Liver (tissue), 9 donors: Measurements from ENCODE around the gene ZYG11B. TPM values are rescaled to one million over a fixed set of nuclear protein-coding genes. Genes with fewer than 3 reads are reported as not detected.

ENCODE experiments used
- DNase-seq: peaks from one replicate; pipeline ENCODE4 v3.0.0-alpha.2; 2017; ENCODE audit warnings: low spot score
- H3K27ac ChIP-seq, 2 donors: one replicate each; pipeline ENCODE4 v1.7.0; 2013; ENCODE audit warnings: inconsistent platforms in 2 of 2, low read length in 2 of 2, control low read depth in 1 of 2, low read depth in 1 of 2, mild to moderate bottlenecking in 1 of 2
- H3K27me3 ChIP-seq, 4 donors: one replicate each; pipeline versions ENCODE4 v1.6.1 to v1.7.0; 2013; ENCODE audit warnings: low read length in 3 of 4, inconsistent platforms in 1 of 4, mild to moderate bottlenecking in 1 of 4, moderate library complexity in 1 of 4; ENCODE audit not compliant: control insufficient read depth in 4 of 4, insufficient read depth in 4 of 4
- H3K36me3 ChIP-seq, 4 donors: one replicate each; pipeline versions ENCODE4 v1.6.1 to v1.7.0; 2013; ENCODE audit warnings: low read length in 3 of 4, mild to moderate bottlenecking in 3 of 4, low read depth in 1 of 4, moderate library complexity in 1 of 4; ENCODE audit not compliant: control insufficient read depth in 4 of 4, insufficient read depth in 3 of 4
- H3K4me1 ChIP-seq, 4 donors: one replicate each; pipeline versions ENCODE4 v1.6.1 to v1.7.0; 2013; ENCODE audit warnings: low read length in 3 of 4, mild to moderate bottlenecking in 3 of 4, moderate library complexity in 1 of 4; ENCODE audit not compliant: control insufficient read depth in 4 of 4, insufficient read depth in 4 of 4
- H3K4me3 ChIP-seq, 3 donors: one replicate each; pipeline versions ENCODE4 v1.6.1 to v1.7.0; 2013; ENCODE audit warnings: low read length in 3 of 3, control low read depth in 1 of 3, low read depth in 1 of 3, mild to moderate bottlenecking in 1 of 3
- H3K9ac ChIP-seq, 2 donors: one replicate each; pipeline ENCODE4 v1.7.0; 2013; ENCODE audit warnings: low read length in 2 of 2, mild to moderate bottlenecking in 2 of 2, moderate library complexity in 2 of 2, control low read depth in 1 of 2, low read depth in 1 of 2
- H3K9me3 ChIP-seq, 4 donors: one replicate each; pipeline versions ENCODE4 v1.6.1 to v1.7.0; 2013; ENCODE audit warnings: low read length in 3 of 4; ENCODE audit not compliant: control insufficient read depth in 4 of 4
- ATF3 ChIP-seq: IDR thresholded peaks from 2 replicates; pipeline ENCODE4 v1.6.1; 2016; ENCODE audit warnings: antibody characterized with exemption
- CTCF ChIP-seq: fragments of 150-350 bp; IDR thresholded peaks from 2 replicates; pipeline ENCODE4 v1.5.1; 2017; ENCODE audit warnings: improper control_type of control experiment, low read depth, low read length; ENCODE audit not compliant: missing input control
- EGR1 ChIP-seq, 2 donors: IDR thresholded peaks; 2 replicates each; pipeline ENCODE4 v1.6.1; 2016 to 2018; ENCODE audit warnings: antibody characterized with exemption in 2 of 2, low read depth in 2 of 2
- FOXA1 ChIP-seq: IDR thresholded peaks from 2 replicates; pipeline ENCODE4 v1.6.1; 2016; ENCODE audit warnings: antibody characterized with exemption
- FOXA2 ChIP-seq: IDR thresholded peaks from 2 replicates; pipeline ENCODE4 v1.6.1; 2016; ENCODE audit warnings: antibody characterized with exemption
- GABPA ChIP-seq, 2 donors: IDR thresholded peaks in 1 of 2; conservative IDR thresholded peaks in 1 of 2; 2 replicates each; pipeline ENCODE4 v1.6.1; 2016; ENCODE audit warnings: antibody characterized with exemption in 2 of 2, mild to moderate bottlenecking in 1 of 2, moderate library complexity in 1 of 2
- HNF4A ChIP-seq, 2 donors: conservative IDR thresholded peaks; 2 replicates each; pipeline ENCODE4 v1.6.1; 2016; ENCODE audit warnings: antibody characterized with exemption in 2 of 2, mild to moderate bottlenecking in 2 of 2
- JUND ChIP-seq, 2 donors: IDR thresholded peaks; 2 replicates each; pipeline ENCODE4 v1.6.1; 2016; ENCODE audit warnings: antibody characterized with exemption in 2 of 2
- MAX ChIP-seq: IDR thresholded peaks from 2 replicates; pipeline ENCODE4 v1.6.1; 2016; ENCODE audit warnings: antibody characterized with exemption
- NR2F2 ChIP-seq: IDR thresholded peaks from 2 replicates; pipeline ENCODE4 v1.6.1; 2016; ENCODE audit warnings: antibody characterized with exemption
- RAD21 ChIP-seq, 2 donors: IDR thresholded peaks; 2 replicates each; pipeline ENCODE4 v1.6.1; 2016; ENCODE audit warnings: antibody characterized with exemption in 2 of 2, mild to moderate bottlenecking in 2 of 2
- REST ChIP-seq: IDR thresholded peaks from 2 replicates; pipeline ENCODE4 v1.6.1; 2016; ENCODE audit warnings: antibody characterized with exemption, mild to moderate bottlenecking
- RXRA ChIP-seq, 2 donors: IDR thresholded peaks; 2 replicates each; pipeline ENCODE4 v1.6.1; 2017 to 2018; ENCODE audit warnings: antibody characterized with exemption in 2 of 2, mild to moderate bottlenecking in 1 of 2
- SP1 ChIP-seq: IDR thresholded peaks from 2 replicates; pipeline ENCODE4 v1.6.1; 2018; ENCODE audit warnings: antibody characterized with exemption, mild to moderate bottlenecking
- TAF1 ChIP-seq: conservative IDR thresholded peaks from 2 replicates; pipeline ENCODE4 v1.6.1; 2016; ENCODE audit warnings: antibody characterized with exemption, mild to moderate bottlenecking
- YY1 ChIP-seq: IDR thresholded peaks from 2 replicates; pipeline ENCODE4 v1.6.1; 2016; ENCODE audit warnings: antibody characterized with exemption, mild to moderate bottlenecking
- ZBTB33 ChIP-seq: IDR thresholded peaks from 2 replicates; pipeline ENCODE4 v1.6.1; 2016; ENCODE audit warnings: antibody characterized with exemption
- WGBS: extraction: QIAGEN DNeasy Blood & Tissue Kit; methylation state at CpG from one replicate; pipeline ENCODE4 v1.1.7; 2013; 5-methylcytosine and 5-hydroxymethylcytosine counted together
- polyA plus RNA-seq, 2 donors: library from polyadenylated mRNA; stranded (reverse) in 1 of 2; unstranded in 1 of 2; fragments of 200-250 nt in 1 of 2; fragments of >200 nt in 1 of 2; fragmentation: Nextera tagmentation in 1 of 2; extraction: Ambion mirVana in 1 of 2; gene quantifications; one replicate each; pipeline versions ENCODE4 v1.2.1 to v1.2.3, GENCODE V29; 2013 to 2015
- total RNA-seq, 2 donors: library from RNA; depleted of rRNA; stranded (reverse); fragments of >200 nt; gene quantifications; one replicate each; pipeline ENCODE4 v1.2.3, GENCODE V29; 2014
- donor health status: healthy.
- donor health status: healthy.
- donor health status: healthy.
- donor health status: healthy.
- donor health status: healthy.

Gene ZYG11B
- total and polyA plus RNA-seq, 4 donors, result 6.1 to 111 (median 15.5) TPM

GRCh38 chr1:52683367-52683940 is 42.8 kb upstream of the ZYG11B start:
- H3K4me1 ChIP-seq, result peaks cover 5 to 11% (median 9%) of the 10 kb centered on the region in 4 donors
- peaks cover 4 to 17% (median 13%) of the 10 kb centered on the region in 4 donors for H3K36me3 ChIP-seq
- 96% methylated on average over 4 of the region's 4 CpGs for WGBS
- DNase-seq, result no peak
- no peaks in the 10 kb centered on the region for H3K27me3 ChIP-seq
- H3K9me3 ChIP-seq, result no peaks in the 10 kb centered on the region
- no peak overlapping the region for H3K4me3 ChIP-seq
- H3K27ac ChIP-seq, result no peak overlapping the region
- TF ChIP-seq TAF1 (no peak), YY1 (no peak), CTCF (no peak), RAD21 (IDR thresholded peaks at IDR 0.05) (no peak), FOXA1 (no peak), MAX (no peak), REST (no peak), NR2F2 (no peak), JUND (IDR thresholded peaks at IDR 0.05) (no peak), ATF3 (no peak), SP1 (no peak), ZBTB33 (no peak), FOXA2 (no peak), GABPA (IDR thresholded peaks at IDR 0.05 in 1 of 2, conservative IDR thresholded peaks at IDR 0.05 in 1 of 2) (no peak), HNF4A (conservative IDR thresholded peaks at IDR 0.05) (no peak), EGR1 (IDR thresholded peaks at IDR 0.05; ENCODE audit: low read depth in 2 of 2) (no peak)
- no peak overlapping the region for H3K9ac ChIP-seq

- no peak overlapping the region for H3K9ac ChIP-seq
- H3K27ac ChIP-seq, result no peak overlapping the region
- H3K4me3 ChIP-seq, result no peak overlapping the region
- no peaks in the 10 kb centered on the region for H3K9me3 ChIP-seq
- DNase-seq, result no peak
- H3K27me3 ChIP-seq, result no peaks in the 10 kb centered on the region
- 98% methylated on average over 1 of the region's 1 CpG for WGBS
- H3K36me3 ChIP-seq, result peaks cover 4 to 19% (median 14%) of the 10 kb centered on the region in 4 donors
- H3K4me1 ChIP-seq, result peaks cover 2 to 5% (median 3%) of the 10 kb centered on the region in 4 donors
- TF ChIP-seq RXRA (IDR thresholded peaks at IDR 0.05), result no peak
- no peak for TF ChIP-seq EGR1 (IDR thresholded peaks at IDR 0.05; ENCODE audit: low read depth in 2 of 2)
- no peak for TF ChIP-seq JUND (IDR thresholded peaks at IDR 0.05)
- TF ChIP-seq ZBTB33, result no peak
- TF ChIP-seq YY1, result no peak
- TF ChIP-seq ATF3, result no peak
- no peak for TF ChIP-seq REST
- no peak for TF ChIP-seq HNF4A (conservative IDR thresholded peaks at IDR 0.05)
- no peak for TF ChIP-seq TAF1
- TF ChIP-seq FOXA1, result no peak
- TF ChIP-seq FOXA2, result no peak
Observed at GRCh38 chr1:52684545-52684944, 41.7 kb upstream of the ZYG11B start.
